ENCODE results near the gene OAS2.
"Not testable (repeated sequence)": the region's sequence is repeated elsewhere in the genome, so short reads cannot be mapped to it uniquely, and the experiment has no call there.

OAS2 gene

GRCh38 chr12:112950701-112951100, 27.6 kb upstream of the OAS2 start:
- no peak for DNase-seq

GRCh38 chr12:112957125-112957524, 21.2 kb upstream of the OAS2 start:
- not testable (repeated sequence) for DNase-seq

- DNase-seq = no peak
These were observed 17.2 kb upstream of the OAS2 start for GRCh38 chr12:112961074-112961473.

GRCh38 chr12:112961536-112961935, 16.8 kb upstream of the OAS2 start:
- DNase-seq = no peak

- DNase-seq = no peak
These were observed 15.8 kb upstream of the OAS2 start for GRCh38 chr12:112962561-112962960.

- no peak for DNase-seq
These were observed 15.0 kb upstream of the OAS2 start for GRCh38 chr12:112963227-112963861.

GRCh38 chr12:112964067-112964670, 14.2 kb upstream of the OAS2 start:
- no peak for DNase-seq

- no peak for DNase-seq
These were observed 13.4 kb upstream of the OAS2 start for GRCh38 chr12:112964915-112965314.

- no peak for DNase-seq
These were observed 12.7 kb upstream of the OAS2 start for GRCh38 chr12:112965643-112966042.

- no peak for DNase-seq
These were observed 11.0 kb upstream of the OAS2 start for GRCh38 chr12:112967306-112967705.

GRCh38 chr12:112967858-112968257, 10.5 kb upstream of the OAS2 start:
- no peak for DNase-seq

GRCh38 chr12:112969547-112970306, 8.6 kb upstream of the OAS2 start:
- no peak for DNase-seq

GRCh38 chr12:112970391-112970790, 7.9 kb upstream of the OAS2 start:
- DNase-seq = no peak

- no peak for DNase-seq
These were observed 7.1 kb upstream of the OAS2 start for GRCh38 chr12:112971248-112971647.

- no peak for DNase-seq
These were observed 5.1 kb upstream of the OAS2 start for GRCh38 chr12:112973011-112973735.

- no peak for DNase-seq
These were observed 4.5 kb upstream of the OAS2 start for GRCh38 chr12:112973818-112974231.

GRCh38 chr12:112974904-112975303, 3.4 kb upstream of the OAS2 start:
- no peak for DNase-seq

GRCh38 chr12:112977139-112977538, 1.2 kb upstream of the OAS2 start:
- DNase-seq = no peak

GRCh38 chr12:112977641-112978040, 678 bp upstream of the OAS2 start:
- DNase-seq = no peak

GRCh38 chr12:112979041-112979680, 842 bp downstream of the OAS2 start:
- no peak for DNase-seq

- DNase-seq = no peak
These were observed 2.3 kb downstream of the OAS2 start for GRCh38 chr12:112980491-112981158.

- no peak for DNase-seq
These were observed 7.4 kb downstream of the OAS2 start for GRCh38 chr12:112985642-112986290.
